NK-92 treated with Interleukin-12 subunit alpha and Interleukin-12 subunit beta, amount 100 ng/mL, for 24 hours (cell line): Measurements from ENCODE around the gene AGBL1.

Experiments
- DNase-seq: peaks from one replicate; lab custom pipeline; 2025; lab: John Stamatoyannopoulos, UW

AGBL1 gene

GRCh38 chr15:86079508-86080266 is at the start of gene AGBL1:
AGBL1 (plus strand) TSS chr15:86079871.
- DNase-seq = no peak

GRCh38 chr15:86034904-86035303 is 44.8 kb upstream of the AGBL1 start:
- no peak for DNase-seq

- no peak for DNase-seq
These were observed 43.4 kb upstream of the AGBL1 start for GRCh38 chr15:86036243-86036642.

- no peak for DNase-seq
These were observed 41.2 kb upstream of the AGBL1 start for GRCh38 chr15:86038491-86038890.

GRCh38 chr15:86040356-86041033 is 39.2 kb upstream of the AGBL1 start:
- DNase-seq = no peak

GRCh38 chr15:86041399-86041798 is 38.3 kb upstream of the AGBL1 start:
- DNase-seq = no peak

GRCh38 chr15:86042226-86042625 is 37.4 kb upstream of the AGBL1 start:
- DNase-seq = no peak

GRCh38 chr15:86044981-86045380 is 34.7 kb upstream of the AGBL1 start:
- DNase-seq = no peak

- no peak for DNase-seq
These were observed 25.3 kb upstream of the AGBL1 start for GRCh38 chr15:86054338-86054737.

- no peak for DNase-seq
These were observed 24.0 kb upstream of the AGBL1 start for GRCh38 chr15:86055688-86056087.

GRCh38 chr15:86059851-86060250 is 19.8 kb upstream of the AGBL1 start:
- DNase-seq = no peak

- DNase-seq = no peak
These were observed 19.0 kb upstream of the AGBL1 start for GRCh38 chr15:86060674-86061073.

- DNase-seq = no peak
These were observed 18.1 kb upstream of the AGBL1 start for GRCh38 chr15:86061581-86061980.

GRCh38 chr15:86062646-86063243 is 16.9 kb upstream of the AGBL1 start:
- no peak for DNase-seq

- no peak for DNase-seq
These were observed 16.1 kb upstream of the AGBL1 start for GRCh38 chr15:86063356-86064095.

- no peak for DNase-seq
These were observed 15.3 kb upstream of the AGBL1 start for GRCh38 chr15:86064326-86064725.

GRCh38 chr15:86066174-86066834 is 13.4 kb upstream of the AGBL1 start:
- no peak for DNase-seq

- DNase-seq = no peak
These were observed 6.4 kb upstream of the AGBL1 start for GRCh38 chr15:86073281-86073680.

- no peak for DNase-seq
These were observed 3.2 kb upstream of the AGBL1 start for GRCh38 chr15:86076468-86076867.

GRCh38 chr15:86077070-86077469 is 2.6 kb upstream of the AGBL1 start:
- DNase-seq = no peak

GRCh38 chr15:86080302-86080701 is 631 bp downstream of the AGBL1 start:
- DNase-seq = no peak
